ENCODE results near the gene PAQR4.

PAQR4 gene

GRCh38 chr16:2991566-2992261 lies 22.6 kb downstream of the PAQR4 start:
- no peak for TF ChIP-seq CTCF (IDR thresholded peaks at IDR 0.05; ENCODE audit: low read length)
- no peak for TF ChIP-seq EZH2 (IDR thresholded peaks at IDR 0.05; ENCODE audit: borderline replicate concordance, low read length)
- H4K20me1 ChIP-seq (ENCODE audit: insufficient read depth, low read length), result no peaks in the 10 kb centered on the region
- H2AFZ ChIP-seq (ENCODE audit: low read length), result no peak overlapping the region
- H3K9me2 ChIP-seq (ENCODE audit: low read depth, low read length), result no peaks in the 10 kb centered on the region
- no peaks in the 10 kb centered on the region for H3F3A ChIP-seq (ENCODE audit: insufficient read depth, low read length)
- H3K4me1 ChIP-seq (ENCODE audit: insufficient read depth, low read length, severe bottlenecking), result no peaks in the 10 kb centered on the region
- H3K9ac ChIP-seq (ENCODE audit: low read length), result no peak overlapping the region
- no peaks in the 10 kb centered on the region for H3K79me2 ChIP-seq (ENCODE audit: insufficient read depth, low read length)
- H3K27me3 ChIP-seq (ENCODE audit: insufficient read depth, low read length), result peaks cover under 1% of the 10 kb centered on the region; the same call in 1 of the 2 replicates
- H3K27ac ChIP-seq (ENCODE audit: low read depth, low read length, poor library complexity, severe bottlenecking), result no peak overlapping the region
- H3K36me3 ChIP-seq (ENCODE audit: insufficient read depth, low read length), result no peaks in the 10 kb centered on the region
- H3K4me2 ChIP-seq (ENCODE audit: low read length), result no peak overlapping the region
- no peaks in the 10 kb centered on the region for H3K9me3 ChIP-seq (ENCODE audit: low read length)
- no peak overlapping the region for H3K4me3 ChIP-seq (ENCODE audit: low read depth, low read length, poor library complexity, severe bottlenecking)

GRCh38 chr16:2992383-2993081 lies 23.4 kb downstream of the PAQR4 start:
- Histone ChIP-seq H3F3A (ENCODE audit: insufficient read depth, low read length) (no peaks in the 10 kb centered on the region), H2AFZ (ENCODE audit: low read length) (no peak overlapping the region), H4K20me1 (ENCODE audit: insufficient read depth, low read length) (no peaks in the 10 kb centered on the region), H3K27ac (ENCODE audit: low read depth, low read length, poor library complexity, severe bottlenecking) (no peak overlapping the region), H3K9me2 (ENCODE audit: low read depth, low read length) (no peaks in the 10 kb centered on the region), H3K9me3 (ENCODE audit: low read length) (no peaks in the 10 kb centered on the region), H3K36me3 (ENCODE audit: insufficient read depth, low read length) (no peaks in the 10 kb centered on the region), H3K79me2 (ENCODE audit: insufficient read depth, low read length) (no peaks in the 10 kb centered on the region), H3K27me3 (ENCODE audit: insufficient read depth, low read length) (no peaks in the 10 kb centered on the region; the same call in 1 of the 2 replicates), H3K9ac (ENCODE audit: low read length) (no peak overlapping the region), H3K4me3 (ENCODE audit: low read depth, low read length, poor library complexity, severe bottlenecking) (no peak overlapping the region), H3K4me2 (ENCODE audit: low read length) (no peak overlapping the region), H3K4me1 (ENCODE audit: insufficient read depth, low read length, severe bottlenecking) (no peaks in the 10 kb centered on the region)
- TF ChIP-seq EZH2 (IDR thresholded peaks at IDR 0.05; ENCODE audit: borderline replicate concordance, low read length) (no peak), CTCF (IDR thresholded peaks at IDR 0.05; ENCODE audit: low read length) (no peak)

GRCh38 chr16:2996298-2996697 lies 27.1 kb downstream of the PAQR4 start:
- H3K9me3 ChIP-seq (ENCODE audit: low read length), result no peaks in the 10 kb centered on the region
- no peaks in the 10 kb centered on the region for H3K79me2 ChIP-seq (ENCODE audit: insufficient read depth, low read length)
- no peak overlapping the region for H3K4me2 ChIP-seq (ENCODE audit: low read length)
- no peak overlapping the region for H3K27ac ChIP-seq (ENCODE audit: low read depth, low read length, poor library complexity, severe bottlenecking)
- no peaks in the 10 kb centered on the region for H3K4me1 ChIP-seq (ENCODE audit: insufficient read depth, low read length, severe bottlenecking)
- TF ChIP-seq EZH2 (IDR thresholded peaks at IDR 0.05; ENCODE audit: borderline replicate concordance, low read length) (no peak), CTCF (IDR thresholded peaks at IDR 0.05; ENCODE audit: low read length) (no peak)
- H4K20me1 ChIP-seq (ENCODE audit: insufficient read depth, low read length), result no peaks in the 10 kb centered on the region
- peaks cover 7% of the 10 kb centered on the region for H3K27me3 ChIP-seq (ENCODE audit: insufficient read depth, low read length)
- H3K9ac ChIP-seq (ENCODE audit: low read length), result no peak overlapping the region
- no peaks in the 10 kb centered on the region for H3K36me3 ChIP-seq (ENCODE audit: insufficient read depth, low read length)
- no peak overlapping the region for H3K4me3 ChIP-seq (ENCODE audit: low read depth, low read length, poor library complexity, severe bottlenecking)
- no peaks in the 10 kb centered on the region for H3F3A ChIP-seq (ENCODE audit: insufficient read depth, low read length)
- no peak overlapping the region for H2AFZ ChIP-seq (ENCODE audit: low read length)
- no peaks in the 10 kb centered on the region for H3K9me2 ChIP-seq (ENCODE audit: low read depth, low read length)

All from OCI-LY1 (cell line).